ENCODE data around the gene OTX1. TPM values are rescaled to one million over a fixed set of nuclear protein-coding genes. Genes with fewer than 3 reads are reported as not detected.

OTX1 gene
- total and polyA plus RNA-seq, 2 of the 8 experiments (the other 6 are each of a cell fraction or from before 2014, with no cell fraction given): 0.24 to 3.3 TPM

GRCh38 chr2:63078852-63079606 lies 28.4 kb downstream of the OTX1 start:
- ChIA-PET CTCF (ENCODE audit: partially characterized antibody) (interaction anchor here (0.6 to 2.3 kb wide), 27 partner anchors 9 to 622 kb away, joined by 3 to 20 read pairs (median 3); partner anchors contain the start of genes OTX1 and WDPCP), POLR2A (ENCODE audit: partially characterized antibody) (no interaction called here)
- H2AK5ac ChIP-seq (ENCODE audit: low read depth, low read length): no peak overlapping the region
- H4K91ac ChIP-seq (replicated peaks; ENCODE audit: insufficient read length, low read length): no peak overlapping the region
- WGBS, 2 experiments (ENCODE audit: extremely low coverage in 1 of 2, insufficient coverage in 1 of 2, insufficient read length in 1 of 2, insufficient replicate concordance in 2 of 2, low coverage in 1 of 2, low lambda C conversion rate in 2 of 2, missing lambda C conversion rate in 1 of 2): 66% methylated on average over 4 of the region's 4 CpGs; no CpG with 5 or more reads in 1 of the 2 experiments
- peak in 1 of 2 experiments; percentile 78 for DNase-seq (ENCODE audit: low read depth in 1 of 2, low spot score in 2 of 2)
- no peaks in the 10 kb centered on the region for H3K36me3 ChIP-seq (ENCODE audit: control insufficient read depth in 2 of 4, insufficient read depth in 4 of 4, low read length in 3 of 4)
- no peaks in the 10 kb centered on the region for H3K9me3 ChIP-seq (ENCODE audit: insufficient read depth in 2 of 2, low read depth in 1 of 2, low read length in 1 of 2)
- TF ChIP-seq RAD21 (IDR thresholded peaks at IDR 0.05 in 1 of 2, conservative IDR thresholded peaks at IDR 0.05 in 1 of 2; ENCODE audit: low read depth in 2 of 2, low read length in 2 of 2): peak; percentile 89 to 92
- TF ChIP-seq CTCF (IDR thresholded peaks at IDR 0.05; ENCODE audit: control extremely low read depth in 1 of 3, insufficient read depth in 1 of 3, low read depth in 1 of 3, low read length in 3 of 3): peak; percentile 77 to 93 (median 79)
- TF ChIP-seq TEAD4 (IDR thresholded peaks at IDR 0.05; ENCODE audit: low read depth, low read length): 0 out of 2 replicates have a peak, but pooled peaks have one; percentile 15
- TF ChIP-seq MAX (IDR thresholded peaks at IDR 0.05): no peak
- TF ChIP-seq RBBP5 (IDR thresholded peaks at IDR 0.05; ENCODE audit: borderline replicate concordance, low read depth, low read length): no peak
- no peak for TF ChIP-seq TAF7 (optimal IDR thresholded peaks at IDR 0.05; ENCODE audit: borderline replicate concordance, low read depth, low read length)
- no peak for TF ChIP-seq SP1 (IDR thresholded peaks at IDR 0.05; ENCODE audit: low read depth, low read length)
- H3K4ac ChIP-seq (replicated peaks; ENCODE audit: insufficient read length, low read depth, low read length): no peak overlapping the region
- H4K8ac ChIP-seq (ENCODE audit: extremely low read depth, insufficient read depth, low read length): no peak overlapping the region
- no peak overlapping the region for H2AFZ ChIP-seq (ENCODE audit: low read length)
- no peaks in the 10 kb centered on the region for H3K79me2 ChIP-seq (ENCODE audit: control insufficient read depth in 1 of 2, insufficient read depth in 2 of 2, low read length in 2 of 2)
- H2BK15ac ChIP-seq (ENCODE audit: low read length): no peak overlapping the region
- H3K56ac ChIP-seq (replicated peaks; ENCODE audit: insufficient read length, low read depth, low read length): no peak overlapping the region
- H3K14ac ChIP-seq (ENCODE audit: insufficient read length): no peak overlapping the region
- H3K23ac ChIP-seq (ENCODE audit: insufficient read length): no peak overlapping the region
- H2BK120ac ChIP-seq (replicated peaks; ENCODE audit: low read depth, low read length): no peak overlapping the region
- no peaks in the 10 kb centered on the region for H3K79me1 ChIP-seq (ENCODE audit: low read depth, low read length)
- H2BK5ac ChIP-seq (ENCODE audit: low read depth, low read length): no peak overlapping the region
- no peak overlapping the region for H3K4me2 ChIP-seq (ENCODE audit: insufficient read depth in 1 of 2, low read depth in 2 of 2, low read length in 2 of 2)
- H2BK12ac ChIP-seq (ENCODE audit: low read depth, low read length): no peak overlapping the region
- no peak overlapping the region for H3K27ac ChIP-seq (ENCODE audit: low read depth, low read length)
- H3K23me2 ChIP-seq (ENCODE audit: low read depth, low read length): no peaks in the 10 kb centered on the region
- H3K4me3 ChIP-seq (ENCODE audit: extremely low read depth in 1 of 4, insufficient read depth in 2 of 4, low read depth in 3 of 4, low read length in 4 of 4): no peak overlapping the region
- peak; percentile 99 for FAIRE-seq
- no peaks in the 10 kb centered on the region for H4K20me1 ChIP-seq (replicated peaks in 1 of 2; ENCODE audit: control insufficient read depth in 1 of 2, insufficient read depth in 2 of 2, low read length in 2 of 2)
- H3K18ac ChIP-seq (ENCODE audit: extremely low read depth, low read length): no peak overlapping the region
- no peaks in the 10 kb centered on the region for H3K4me1 ChIP-seq (replicated peaks in 1 of 4; ENCODE audit: control insufficient read depth in 3 of 4, insufficient read depth in 4 of 4, low read length in 3 of 4)
- no peak overlapping the region for H4K5ac ChIP-seq (ENCODE audit: insufficient read length, low read depth, low read length)
- H3K27me3 ChIP-seq (replicated peaks in 1 of 4; ENCODE audit: control insufficient read depth in 3 of 4, extremely low read depth in 1 of 4, insufficient read depth in 3 of 4, low read length in 3 of 4): no peaks in the 10 kb centered on the region
- no peak overlapping the region for H3K9ac ChIP-seq (replicated peaks in 1 of 4; ENCODE audit: extremely low read depth in 1 of 4, low read depth in 3 of 4, low read length in 3 of 4)
- H2BK20ac ChIP-seq (ENCODE audit: low read length): no peak overlapping the region

Measured in H1 (cell line).